ENCODE data around the gene GGTLC1.
A peak's percentile ranks its signal among the peaks of the same experiment; 100 is the strongest.

The GGTLC1 gene

DNA sequence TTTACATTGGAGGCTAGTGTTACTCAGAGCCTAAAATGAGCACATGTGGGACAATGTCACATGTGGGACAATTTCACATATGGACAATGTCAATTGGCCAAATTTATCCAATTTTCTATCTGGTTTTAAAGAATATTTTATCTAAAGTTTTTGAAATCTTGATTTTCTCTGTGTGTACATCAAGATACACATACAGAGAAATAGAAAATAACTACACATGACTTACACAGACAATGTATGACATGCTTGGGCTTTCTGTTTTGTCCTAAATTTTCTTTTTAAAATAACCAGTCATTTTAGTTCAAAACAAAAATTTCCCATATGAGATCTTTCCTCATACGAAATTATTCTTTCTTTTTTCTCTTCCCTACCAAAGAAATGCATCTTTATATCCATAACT, 24.6 kb downstream of the GGTLC1 start:
- DNase-seq (ENCODE audit: low read depth), result no peak

- no peak for DNase-seq (ENCODE audit: low read depth)
Measured at GRCh38 chr20:23962272-23962671, 26.3 kb downstream of the GGTLC1 start.

GRCh38 chr20:23959054-23959453, 29.5 kb downstream of the GGTLC1 start:
- DNase-seq (ENCODE audit: low read depth), result no peak

- no peak for DNase-seq (ENCODE audit: low read depth)
Measured at GRCh38 chr20:23955896-23956295, 32.7 kb downstream of the GGTLC1 start.

- DNase-seq (ENCODE audit: low read depth), result no peak
Measured at GRCh38 chr20:23954008-23954745, 34.4 kb downstream of the GGTLC1 start.

DNA sequence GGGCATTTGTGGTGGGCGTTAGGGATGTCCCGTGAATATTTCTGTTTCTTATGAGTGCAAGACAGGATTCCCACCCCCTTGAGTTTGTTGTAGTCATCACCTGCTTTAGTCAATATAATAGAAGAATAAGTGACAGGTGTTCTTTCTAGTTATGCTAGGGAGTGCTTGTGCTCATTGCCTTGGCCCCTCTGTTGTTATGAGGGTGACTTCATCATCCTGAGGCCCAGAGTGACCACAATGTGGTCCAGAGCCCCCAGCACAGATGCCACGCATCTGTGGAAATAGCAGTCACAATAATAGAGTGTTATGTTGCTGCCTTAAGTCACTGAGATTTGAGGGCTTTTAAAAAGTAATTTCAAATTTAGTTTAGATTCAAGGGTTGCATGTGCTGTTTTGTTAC, 42.4 kb downstream of the GGTLC1 start:
- DNase-seq (ENCODE audit: low read depth), result no peak

DNA sequence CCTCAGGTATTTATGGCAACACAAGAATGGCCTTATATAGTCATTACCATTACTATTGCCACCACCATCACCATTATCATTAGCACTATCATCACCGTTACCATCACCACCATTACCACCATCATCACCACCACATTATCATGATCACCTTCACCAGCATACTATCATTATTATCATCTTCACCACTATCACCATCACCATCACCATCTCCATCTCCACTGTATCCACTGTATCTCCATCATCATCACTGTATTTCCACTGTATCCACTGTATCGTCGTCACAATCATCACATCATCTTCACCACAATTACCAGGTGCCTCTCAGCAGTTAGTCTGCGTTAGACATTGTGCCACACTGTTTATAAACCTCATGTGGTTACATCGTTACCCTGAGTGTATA, 45.3 kb downstream of the GGTLC1 start:
- DNase-seq (ENCODE audit: low read depth), result no peak

DNA sequence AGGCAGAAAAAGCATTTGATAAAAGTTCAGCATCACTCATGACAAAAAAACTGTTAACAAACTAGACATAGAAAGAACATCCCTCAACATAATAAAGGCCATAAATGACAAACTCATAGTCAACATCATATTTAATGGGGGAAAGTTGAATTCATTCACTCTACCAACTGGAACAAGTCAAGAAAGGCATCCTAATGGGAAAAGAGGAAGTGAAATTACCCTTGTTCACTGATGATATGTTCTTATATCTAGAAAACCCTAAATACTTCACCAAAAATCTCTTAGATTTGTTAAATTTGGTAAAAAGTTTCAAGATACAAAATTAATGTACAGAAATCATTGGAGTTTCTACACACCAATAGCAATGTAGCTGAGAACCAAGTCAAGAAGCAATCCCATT, 48.9 kb downstream of the GGTLC1 start:
- DNase-seq (ENCODE audit: low read depth), result no peak

GRCh38 chr20:23939063-23939462, 49.5 kb downstream of the GGTLC1 start:
- DNase-seq (ENCODE audit: low read depth), result no peak

- DNase-seq (ENCODE audit: low read depth), result no peak
Measured at GRCh38 chr20:23938118-23938438, 50.5 kb downstream of the GGTLC1 start.

DNA sequence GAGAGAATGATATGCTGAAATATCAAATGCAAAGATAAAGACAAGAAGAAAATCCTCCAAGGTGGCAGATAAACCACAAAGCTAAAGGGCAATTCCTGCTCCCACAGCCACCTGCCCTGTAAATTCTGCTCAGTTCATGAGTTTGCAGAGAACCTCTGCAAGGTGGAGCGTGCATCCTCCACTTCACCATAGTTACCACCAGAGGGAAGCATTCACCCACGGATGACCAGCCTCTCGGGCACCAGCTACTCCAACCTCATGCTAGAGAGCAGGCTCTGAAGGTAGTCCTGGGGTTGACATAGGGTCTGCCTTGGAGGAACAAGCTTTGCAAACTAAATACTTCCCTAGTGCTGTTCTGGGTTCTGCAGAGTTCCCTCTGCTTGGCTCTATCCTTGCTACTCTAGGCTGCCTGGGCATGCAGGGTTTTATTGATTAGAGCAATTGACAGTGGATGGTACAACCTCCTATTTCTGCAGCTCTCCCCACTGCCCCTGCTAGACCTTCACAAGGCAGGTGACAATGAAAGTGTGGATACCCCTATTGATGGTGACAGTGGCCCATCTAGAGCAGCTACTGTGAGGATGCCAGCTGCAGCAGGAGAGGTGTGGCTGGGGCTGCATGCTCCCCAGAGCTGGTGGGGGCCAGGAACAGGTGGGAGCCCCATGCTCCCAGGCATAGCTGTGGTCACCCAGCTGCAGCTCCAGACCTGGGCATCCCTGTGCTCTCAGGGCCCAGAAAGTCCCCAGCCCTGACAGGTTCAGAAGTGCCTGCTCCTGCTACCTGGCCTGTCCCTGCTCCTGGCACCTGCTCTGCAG, 51.1 kb downstream of the GGTLC1 start:
- peak; percentile 19 for DNase-seq (ENCODE audit: low read depth)

Measured in HS-27A (cell line).